Measurements from ENCODE around the gene RNASE9.

The RNASE9 gene

DNA sequence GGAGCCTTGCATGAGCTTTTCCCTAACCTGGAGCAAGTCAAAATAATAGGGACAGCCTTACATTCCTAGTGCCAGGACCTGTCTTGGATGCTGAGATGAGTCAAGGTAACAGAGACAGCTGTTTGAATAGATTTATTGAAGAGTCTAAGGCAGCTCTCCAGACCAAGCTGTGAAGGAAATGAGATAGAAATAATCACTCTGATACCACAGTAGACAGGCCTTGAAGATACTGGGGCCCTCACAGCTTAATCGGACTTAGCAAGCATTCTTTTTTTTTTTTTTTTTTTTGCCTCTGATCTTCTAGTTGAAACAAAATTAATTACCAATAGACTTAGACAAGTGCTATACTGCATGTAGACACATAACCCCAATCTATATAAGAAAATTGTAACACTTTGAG is 3.1 kb upstream of the RNASE9 start:
- no peak for TF ChIP-seq EZH2phosphoT487 (IDR thresholded peaks at IDR 0.05; ENCODE audit: low read depth)
- no peak for TF ChIP-seq CTCF (IDR thresholded peaks at IDR 0.05; ENCODE audit: low read depth, low read length)

DNA sequence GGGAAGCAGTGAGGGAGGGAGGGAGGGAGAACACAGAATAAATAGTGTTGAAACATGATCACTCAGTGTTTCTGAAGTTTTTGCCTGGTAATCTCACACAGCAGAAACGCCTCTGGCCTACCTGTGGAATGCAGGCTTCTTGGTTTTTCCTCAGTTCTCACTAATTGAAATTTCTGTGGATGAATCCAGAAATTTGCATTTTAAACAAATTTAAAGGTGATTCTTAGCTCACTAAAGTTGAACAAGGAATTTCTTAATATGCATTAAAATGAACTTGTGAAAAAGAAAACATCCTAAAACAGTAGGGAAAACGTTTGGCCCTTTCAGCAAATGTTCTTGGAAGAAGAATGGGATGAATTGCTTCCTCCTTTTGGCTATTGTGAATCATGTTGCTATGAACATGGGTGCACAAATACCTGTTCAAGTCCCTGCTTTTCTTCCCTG is 1.4 kb downstream of the RNASE9 start:
- Histone ChIP-seq H3K27me3 (ENCODE audit: low read depth, low read length) (no peaks in the 10 kb centered on the region), H3K79me2 (ENCODE audit: low read length) (no peaks in the 10 kb centered on the region), H2AFZ (ENCODE audit: low read depth, low read length) (no peak overlapping the region), H3K36me3 (replicated peaks; ENCODE audit: low read depth, low read length) (no peaks in the 10 kb centered on the region), H3K4me1 (ENCODE audit: low read length) (no peaks in the 10 kb centered on the region), H3K4me2 (ENCODE audit: low read length) (no peak overlapping the region), H3K9me3 (ENCODE audit: insufficient read depth, low read length) (no peaks in the 10 kb centered on the region), H3K9ac (ENCODE audit: low read length) (no peak overlapping the region), H3K4me3 (ENCODE audit: low read length) (no peak overlapping the region), H4K20me1 (ENCODE audit: insufficient read depth, low read length) (no peaks in the 10 kb centered on the region), H3K27ac (ENCODE audit: low read length) (no peak overlapping the region)
- TF ChIP-seq EZH2phosphoT487 (IDR thresholded peaks at IDR 0.05; ENCODE audit: low read depth): no peak
- TF ChIP-seq CTCF (IDR thresholded peaks at IDR 0.05; ENCODE audit: low read depth, low read length): no peak

More for the DNA sequence above, 3.1 kb upstream of the RNASE9 start:
- Histone ChIP-seq H3K27ac (ENCODE audit: low read length) (no peak overlapping the region), H3K9me3 (ENCODE audit: insufficient read depth, low read length) (no peaks in the 10 kb centered on the region), H3K4me2 (ENCODE audit: low read length) (no peak overlapping the region), H3K79me2 (ENCODE audit: low read length) (no peaks in the 10 kb centered on the region), H3K27me3 (ENCODE audit: low read depth, low read length) (no peaks in the 10 kb centered on the region), H4K20me1 (ENCODE audit: insufficient read depth, low read length) (no peaks in the 10 kb centered on the region), H3K36me3 (replicated peaks; ENCODE audit: low read depth, low read length) (no peaks in the 10 kb centered on the region), H2AFZ (ENCODE audit: low read depth, low read length) (no peak overlapping the region), H3K4me1 (ENCODE audit: low read length) (no peaks in the 10 kb centered on the region), H3K9ac (ENCODE audit: low read length) (no peak overlapping the region), H3K4me3 (ENCODE audit: low read length) (no peak overlapping the region)

- TF ChIP-seq EZH2phosphoT487 (IDR thresholded peaks at IDR 0.05; ENCODE audit: low read depth) (no peak), CTCF (IDR thresholded peaks at IDR 0.05; ENCODE audit: low read depth, low read length) (no peak)
- Histone ChIP-seq H3K79me2 (ENCODE audit: low read length) (no peaks in the 10 kb centered on the region), H3K9ac (ENCODE audit: low read length) (no peak overlapping the region), H3K4me1 (ENCODE audit: low read length) (no peaks in the 10 kb centered on the region), H3K27ac (ENCODE audit: low read length) (no peak overlapping the region), H3K27me3 (ENCODE audit: low read depth, low read length) (no peaks in the 10 kb centered on the region), H3K9me3 (ENCODE audit: insufficient read depth, low read length) (no peaks in the 10 kb centered on the region), H2AFZ (ENCODE audit: low read depth, low read length) (0 out of 2 replicates have a peak overlapping the region, but pooled peaks have one; percentile 11), H3K4me2 (ENCODE audit: low read length) (no peak overlapping the region), H3K36me3 (replicated peaks; ENCODE audit: low read depth, low read length) (no peaks in the 10 kb centered on the region), H3K4me3 (ENCODE audit: low read length) (no peak overlapping the region), H4K20me1 (ENCODE audit: insufficient read depth, low read length) (no peaks in the 10 kb centered on the region)
Measured at GRCh38 chr14:20557212-20557542, 3.7 kb downstream of the RNASE9 start.

GRCh38 chr14:20556500-20557211 is 4.2 kb downstream of the RNASE9 start:
- TF ChIP-seq CTCF (IDR thresholded peaks at IDR 0.05; ENCODE audit: low read depth, low read length) (no peak), EZH2phosphoT487 (IDR thresholded peaks at IDR 0.05; ENCODE audit: low read depth) (no peak)
- H3K4me1 ChIP-seq (ENCODE audit: low read length): no peaks in the 10 kb centered on the region
- no peak overlapping the region for H3K4me2 ChIP-seq (ENCODE audit: low read length)

More at GRCh38 chr14:20556500-20557211, 4.2 kb downstream of the RNASE9 start:
- Histone ChIP-seq H3K79me2 (ENCODE audit: low read length) (no peaks in the 10 kb centered on the region), H3K27me3 (ENCODE audit: low read depth, low read length) (no peaks in the 10 kb centered on the region), H3K36me3 (replicated peaks; ENCODE audit: low read depth, low read length) (no peaks in the 10 kb centered on the region), H2AFZ (ENCODE audit: low read depth, low read length) (0 out of 2 replicates have a peak overlapping the region, but pooled peaks have one; percentile 11), H3K4me3 (ENCODE audit: low read length) (no peak overlapping the region), H3K9me3 (ENCODE audit: insufficient read depth, low read length) (no peaks in the 10 kb centered on the region), H3K9ac (ENCODE audit: low read length) (no peak overlapping the region), H4K20me1 (ENCODE audit: insufficient read depth, low read length) (no peaks in the 10 kb centered on the region), H3K27ac (ENCODE audit: low read length) (no peak overlapping the region)
